Bronchial epithelial cell (primary cell): ENCODE data around the gene SMIM32. TPM values are rescaled to one million over a fixed set of nuclear protein-coding genes. Genes with fewer than 3 reads are reported as not detected.

Source experiments
- DNase-seq: peaks from one replicate; pipeline ENCODE4 v3.0.0-alpha.2; 2010; ENCODE audit warnings: low read depth
- FAIRE-seq: peaks from 2 replicates; lab custom pipeline; 2011; peaks lifted over from hg19 to GRCh38; lab: Jason Lieb, UNC
- H3K27me3 ChIP-seq: 2 replicates; pipeline ENCODE4 v1.5.1; 2011; ENCODE audit warnings: low read length; ENCODE audit not compliant: control insufficient read depth, insufficient read depth
- H3K36me3 ChIP-seq: 2 replicates; pipeline ENCODE4 v1.5.1; 2011; ENCODE audit warnings: low read length; ENCODE audit not compliant: control insufficient read depth, insufficient read depth
- H3K4me3 ChIP-seq: 2 replicates; pipeline ENCODE4 v1.5.1; 2011; ENCODE audit warnings: mild to moderate bottlenecking, low read depth, low read length, control low read depth
- CTCF ChIP-seq: IDR thresholded peaks from 2 replicates; pipeline ENCODE4 v1.5.1; 2011; ENCODE audit warnings: mild to moderate bottlenecking, moderate library complexity, low read length, control low read depth, inconsistent platforms; ENCODE audit not compliant: insufficient read depth, severe bottlenecking
- total RNA-seq: library from RNA; depleted of rRNA; stranded (reverse); fragments of >200 nt; gene quantifications from 2 replicates; pipeline ENCODE4 v1.2.1, GENCODE V29; 2014

Gene SMIM32
- total RNA-seq, 1 donor from 2014 or later, result not detected

- DNase-seq (no peak), FAIRE-seq (no peak)
- Histone ChIP-seq H3K4me3 (no peak overlapping the region), H3K36me3 (peaks cover 3% of the 10 kb centered on the region), H3K27me3 (no peaks in the 10 kb centered on the region)
- TF ChIP-seq CTCF, result no peak
Measured at GRCh38 chr5:136157514-136157913, 35.4 kb downstream of the SMIM32 start.

- H3K36me3 ChIP-seq, result peaks cover 3% of the 10 kb centered on the region
- TF ChIP-seq CTCF, result no peak
- FAIRE-seq, result no peak
Measured at GRCh38 chr5:136155761-136156160, 37.2 kb downstream of the SMIM32 start.

GRCh38 chr5:136155078-136155477 is 37.9 kb downstream of the SMIM32 start:
- Histone ChIP-seq H3K27me3 (no peaks in the 10 kb centered on the region), H3K36me3 (peaks cover 5% of the 10 kb centered on the region), H3K4me3 (no peak overlapping the region)
- DNase-seq, result no peak
- no peak for FAIRE-seq
- TF ChIP-seq CTCF, result no peak

More at GRCh38 chr5:136155761-136156160, 37.2 kb downstream of the SMIM32 start:
- H3K4me3 ChIP-seq, result no peak overlapping the region
- DNase-seq, result peak; percentile 69
- no peaks in the 10 kb centered on the region for H3K27me3 ChIP-seq

- H3K27me3 ChIP-seq, result no peaks in the 10 kb centered on the region
- peaks cover 5% of the 10 kb centered on the region for H3K36me3 ChIP-seq
- DNase-seq (no peak), FAIRE-seq (no peak)
- H3K4me3 ChIP-seq, result no peak overlapping the region
- no peak for TF ChIP-seq CTCF
Measured at GRCh38 chr5:136153581-136154236, 39.3 kb downstream of the SMIM32 start.

- Histone ChIP-seq H3K27me3 (no peaks in the 10 kb centered on the region), H3K4me3 (no peak overlapping the region), H3K36me3 (peaks cover 2% of the 10 kb centered on the region)
- FAIRE-seq (no peak), DNase-seq (peak; percentile 53)
- TF ChIP-seq CTCF, result no peak
Measured at GRCh38 chr5:136149891-136150290, 43.1 kb downstream of the SMIM32 start.

GRCh38 chr5:136147632-136148031 is 45.3 kb downstream of the SMIM32 start:
- H3K27me3 ChIP-seq, result no peaks in the 10 kb centered on the region
- no peak for TF ChIP-seq CTCF
- no peak for FAIRE-seq
- DNase-seq, result no peak
- no peak overlapping the region for H3K4me3 ChIP-seq
- H3K36me3 ChIP-seq, result peaks cover 1% of the 10 kb centered on the region
